HG02852 (cell line): ENCODE results near the gene VWA1.
"Not testable (repeated sequence)": the region's sequence is repeated elsewhere in the genome, so short reads cannot be mapped to it uniquely, and the experiment has no call there.

Experiments
- ATAC-seq: cut with Tn5 transposase; IDR thresholded peaks from one replicate; pipeline ENCODE4 v1.9.1; 2021; ENCODE audit warnings: mild to moderate bottlenecking, moderate library complexity; ENCODE audit not compliant: unreplicated experiment

The VWA1 gene

DNA sequence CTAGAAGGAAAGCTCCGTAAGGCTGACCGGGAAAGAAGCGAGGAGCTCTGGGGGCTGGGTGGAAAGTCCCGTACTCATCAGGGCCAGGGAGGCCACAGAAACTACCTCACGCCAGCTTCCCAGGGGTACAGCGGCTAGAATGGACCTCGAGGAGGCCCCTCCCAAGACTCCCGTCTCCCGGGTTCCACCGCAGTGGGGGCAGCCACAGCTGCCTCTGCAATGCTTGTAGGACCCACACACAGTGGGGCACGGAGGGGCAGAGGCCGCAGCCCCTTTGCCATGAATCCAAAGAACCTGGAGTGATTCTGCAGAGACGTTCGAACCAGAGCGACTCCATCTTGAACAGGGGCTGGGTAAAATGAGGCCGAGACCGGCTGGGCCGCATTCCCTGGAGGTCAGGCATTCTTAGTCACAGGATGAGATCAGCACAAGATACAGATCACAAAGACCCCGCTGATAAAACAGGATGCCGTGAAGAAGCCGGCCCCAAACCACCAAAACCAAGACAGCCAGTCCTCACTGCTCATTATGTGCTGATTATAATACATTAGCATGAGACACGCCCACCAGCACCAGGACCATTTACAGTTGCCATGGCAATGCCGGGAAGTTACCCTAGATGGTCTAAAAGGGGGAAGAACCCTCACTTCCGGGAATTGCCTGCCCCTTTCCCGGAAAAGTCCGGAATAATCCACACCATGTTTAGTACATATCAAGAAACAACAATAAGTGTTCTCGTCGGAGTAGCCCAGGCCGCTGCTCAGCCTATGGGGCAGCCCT, 12.8 kb upstream of the VWA1 start:
- no peak for ATAC-seq

GRCh38 chr1:1423245-1423597, 12.3 kb upstream of the VWA1 start:
- no peak for ATAC-seq

GRCh38 chr1:1424707-1425106, 10.8 kb upstream of the VWA1 start:
- no peak for ATAC-seq

GRCh38 chr1:1425426-1425752, 10.1 kb upstream of the VWA1 start:
- ATAC-seq, result no peak

- no peak for ATAC-seq
These were observed 9.6 kb upstream of the VWA1 start for GRCh38 chr1:1425753-1426495.

DNA sequence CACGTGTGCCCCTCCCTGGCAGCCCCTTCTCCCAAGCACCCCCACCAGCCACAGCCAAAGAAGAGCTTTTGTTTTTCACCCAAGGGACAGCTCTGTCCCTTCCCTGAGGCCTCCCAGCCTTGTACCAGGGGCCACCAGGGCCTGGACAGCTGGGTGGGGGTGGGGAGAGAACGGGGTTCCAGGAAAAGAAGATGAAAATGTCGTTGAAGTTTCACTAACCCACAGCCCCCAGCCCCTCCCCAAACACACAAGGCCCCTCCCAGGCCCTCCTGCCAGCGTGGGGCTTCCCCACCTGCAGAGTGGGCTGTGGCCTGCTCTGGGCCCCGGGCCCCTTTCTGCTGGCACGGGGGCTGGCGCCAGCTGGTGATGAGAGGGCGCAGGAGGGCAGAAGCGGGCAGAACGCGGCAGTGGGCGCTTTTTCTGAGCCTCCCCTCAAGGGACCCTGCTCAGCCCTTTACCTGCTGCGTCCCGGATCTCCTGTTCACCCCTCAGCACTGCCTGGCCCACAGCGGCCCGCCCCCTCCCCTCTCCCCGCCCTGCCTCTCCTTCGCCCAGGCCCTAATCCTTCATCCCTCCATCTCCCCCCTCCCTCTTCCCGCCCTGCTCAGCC, 8.9 kb upstream of the VWA1 start:
- no peak for ATAC-seq

DNA sequence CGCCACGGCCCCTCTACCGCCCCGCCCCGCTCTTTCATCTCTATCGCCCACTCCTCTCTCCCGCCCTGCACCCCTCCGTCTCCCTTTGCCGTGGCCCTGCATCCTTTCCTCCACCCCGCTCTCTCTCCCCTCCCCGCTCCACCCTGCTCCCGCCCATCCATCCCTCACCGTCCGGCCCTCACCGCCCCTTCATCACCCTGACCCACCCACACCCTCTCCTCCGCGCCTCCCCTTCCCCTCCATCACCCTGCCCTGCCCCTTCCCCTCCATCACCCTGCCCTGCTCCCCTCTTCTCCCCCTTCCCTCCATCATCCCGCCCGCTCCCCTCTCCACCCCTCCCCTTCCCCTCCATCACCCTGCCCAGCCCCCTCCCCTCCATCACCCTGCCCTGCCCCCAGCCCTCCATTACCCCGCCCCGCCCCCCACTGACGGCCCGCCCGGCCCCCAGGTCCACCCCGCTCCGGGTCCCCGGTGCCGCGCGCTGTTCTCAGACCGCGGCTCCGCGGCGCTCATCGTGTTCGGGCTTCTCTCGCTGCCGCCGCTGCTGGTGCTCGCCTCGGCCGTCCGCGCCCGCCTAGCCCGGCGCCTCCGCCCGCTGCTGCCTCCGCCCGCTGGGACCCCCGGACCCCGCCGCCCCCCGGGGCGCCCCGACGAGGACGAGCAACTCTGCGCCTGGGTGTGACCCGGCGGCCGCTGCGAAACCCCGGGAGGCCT, 8.2 kb upstream of the VWA1 start:
- no peak for ATAC-seq

- no peak for ATAC-seq
These were observed 7.7 kb upstream of the VWA1 start for GRCh38 chr1:1427820-1428148.

- no peak for ATAC-seq
These were observed 7.3 kb upstream of the VWA1 start for GRCh38 chr1:1428174-1428573.

DNA sequence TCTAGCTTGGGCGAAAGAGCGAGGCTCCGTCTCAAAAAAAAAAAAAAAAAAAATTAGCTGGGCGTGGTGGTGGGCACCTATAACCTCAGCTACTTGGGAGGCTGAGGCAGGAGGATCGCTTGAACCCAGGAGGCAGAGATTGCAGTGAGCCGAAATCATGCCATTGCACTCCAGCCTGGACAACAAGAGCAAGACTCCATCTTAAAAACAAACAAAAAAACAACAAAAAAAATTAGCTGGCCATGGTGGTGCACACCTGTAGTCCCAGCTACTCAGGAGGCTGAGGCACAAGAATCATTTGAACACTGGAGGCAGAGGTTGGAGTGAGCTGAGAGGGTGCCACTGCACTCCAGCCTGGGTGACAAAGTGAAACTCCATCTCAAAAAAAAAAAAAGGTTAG, 6.5 kb upstream of the VWA1 start:
- not testable (repeated sequence) for ATAC-seq

DNA sequence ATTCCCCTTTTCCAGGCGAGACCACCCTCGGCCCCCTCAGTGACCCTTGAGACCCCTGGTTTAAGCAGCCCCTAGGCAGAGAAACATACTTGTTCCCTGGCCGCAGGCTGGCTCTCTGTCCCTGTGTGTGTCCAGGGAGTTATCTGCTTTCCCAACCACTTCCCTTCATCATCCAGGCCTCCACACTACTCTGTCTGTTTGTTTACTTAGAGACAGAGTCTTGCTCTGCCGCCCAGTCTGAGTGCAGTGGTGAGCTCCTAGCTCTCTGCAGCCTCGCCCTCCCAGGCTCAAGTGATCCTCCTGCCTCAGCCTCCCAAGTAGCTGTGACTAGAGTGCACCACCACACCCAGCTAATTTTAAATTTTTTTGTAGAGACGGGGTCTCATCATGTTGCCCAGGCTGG, 5.8 kb upstream of the VWA1 start:
- ATAC-seq, result no peak

- no peak for ATAC-seq
These were observed 5.1 kb upstream of the VWA1 start for GRCh38 chr1:1430114-1430982.

DNA sequence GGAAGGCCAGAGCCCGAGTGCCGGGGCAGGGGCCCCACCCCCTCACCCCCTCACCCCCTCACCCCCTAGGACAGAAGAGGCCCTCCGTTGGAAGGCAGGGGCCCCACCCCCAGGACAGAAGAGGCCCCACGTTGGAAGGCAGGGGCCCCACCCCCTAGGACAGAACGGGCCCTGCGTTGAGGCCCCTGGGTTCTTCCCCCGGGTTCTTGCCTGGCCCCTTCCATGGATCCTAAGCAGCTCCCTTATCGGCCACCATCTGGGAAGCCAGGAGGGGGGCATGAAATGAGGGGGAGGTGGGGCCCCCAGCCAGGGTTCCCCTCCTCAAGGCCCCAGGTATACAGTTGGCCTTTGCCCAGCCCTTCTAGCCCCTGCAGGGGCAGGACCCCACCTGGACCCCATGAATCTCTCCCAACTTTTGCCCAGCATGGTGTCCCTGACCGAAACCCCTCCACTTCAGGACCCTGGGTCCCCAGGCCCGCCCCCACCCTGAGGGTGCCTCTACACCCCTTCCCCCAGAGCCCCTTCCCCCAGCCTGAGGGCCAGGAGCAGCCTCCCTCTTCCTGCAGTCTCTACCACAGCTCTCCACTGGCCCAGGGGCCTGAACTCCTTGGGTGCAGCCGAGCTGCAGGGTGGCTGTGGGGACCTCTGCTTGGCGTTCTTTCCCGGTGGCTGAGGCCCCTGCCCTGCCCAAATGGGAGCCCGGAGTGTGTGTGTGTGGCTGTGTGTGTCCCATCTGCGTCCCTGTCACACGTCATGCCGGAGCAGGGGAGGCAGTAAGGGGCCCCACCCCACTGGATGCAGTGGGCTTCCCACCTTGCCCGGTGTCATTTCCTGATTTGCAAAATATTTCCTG, 4.3 kb upstream of the VWA1 start:
- no peak for ATAC-seq

- ATAC-seq, result no peak
These were observed 3.6 kb upstream of the VWA1 start for GRCh38 chr1:1431845-1432273.

DNA sequence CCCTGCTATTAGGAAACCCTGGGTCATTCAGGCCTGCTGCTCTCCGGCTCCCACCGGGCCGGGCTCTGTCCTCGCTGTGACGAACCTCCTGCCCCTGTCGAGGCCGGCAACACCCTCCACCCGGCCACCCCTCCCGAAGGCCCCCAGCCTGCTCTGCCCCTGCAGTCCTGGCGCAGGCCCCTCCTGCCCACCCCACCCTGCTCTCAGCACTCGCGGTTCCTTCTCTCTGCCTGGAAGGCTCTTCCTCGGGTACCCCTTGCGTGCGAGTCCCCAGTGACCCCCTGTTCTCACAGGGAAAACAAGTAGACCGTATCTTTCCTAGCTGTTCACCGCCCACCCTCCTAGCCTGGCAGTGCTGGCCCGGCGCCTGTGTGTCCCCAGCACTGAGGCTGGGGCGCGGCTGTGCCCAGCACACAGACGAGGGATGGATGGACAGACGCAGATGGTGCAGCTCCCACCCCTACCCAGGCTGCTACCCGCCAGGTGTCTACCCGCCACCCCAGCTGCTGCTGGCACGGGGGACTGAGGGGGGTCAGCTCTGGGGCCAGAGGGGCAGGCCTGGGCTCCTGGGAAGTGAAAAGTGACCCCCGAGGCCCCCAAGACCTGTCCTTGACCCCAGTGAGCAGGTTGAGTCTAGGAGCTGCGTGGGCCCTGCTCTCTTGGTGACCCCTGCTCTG, 3.1 kb upstream of the VWA1 start:
- ATAC-seq, result no peak

DNA sequence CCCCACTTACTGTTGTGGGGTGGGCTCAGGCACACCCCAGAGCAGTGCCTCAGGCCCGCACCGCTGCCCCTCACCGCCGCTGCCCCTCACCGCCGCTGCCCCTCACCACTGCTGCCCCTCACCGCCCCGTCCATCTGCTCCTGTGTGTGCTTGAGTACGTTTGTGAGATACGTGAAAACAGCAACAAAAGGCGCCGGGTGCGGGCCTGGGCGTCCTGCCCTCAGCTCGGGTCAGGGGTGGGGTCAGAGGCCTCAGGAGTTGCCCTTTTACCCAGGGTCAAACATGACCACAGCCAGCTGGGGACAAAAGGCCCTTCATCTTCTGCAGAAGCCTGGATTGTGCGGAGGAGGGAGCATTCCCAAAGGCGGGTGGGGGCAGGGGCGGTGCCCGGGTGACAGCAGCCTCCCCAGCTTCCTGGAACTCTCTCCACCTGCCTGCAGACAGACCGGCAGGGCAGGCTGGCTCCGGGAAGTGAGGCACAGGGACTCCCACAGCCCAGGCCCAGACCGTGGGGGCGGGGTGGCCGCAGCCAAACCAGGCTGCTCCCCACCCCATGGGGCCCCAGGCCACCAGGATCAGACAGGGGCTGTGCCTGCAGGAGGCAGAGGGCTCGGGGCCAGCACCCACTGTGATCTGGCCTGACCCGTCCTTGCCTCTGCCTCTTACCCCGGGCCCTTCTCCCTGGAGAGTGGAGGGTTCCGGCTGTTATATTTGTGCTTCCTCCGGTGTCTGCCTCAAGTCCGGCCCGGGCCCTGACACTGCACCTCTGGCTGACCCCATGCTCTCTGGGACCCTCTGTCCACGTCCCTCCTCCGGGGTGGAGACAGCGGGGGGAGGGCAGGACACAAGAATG, 2.3 kb upstream of the VWA1 start:
- ATAC-seq, result no peak

DNA sequence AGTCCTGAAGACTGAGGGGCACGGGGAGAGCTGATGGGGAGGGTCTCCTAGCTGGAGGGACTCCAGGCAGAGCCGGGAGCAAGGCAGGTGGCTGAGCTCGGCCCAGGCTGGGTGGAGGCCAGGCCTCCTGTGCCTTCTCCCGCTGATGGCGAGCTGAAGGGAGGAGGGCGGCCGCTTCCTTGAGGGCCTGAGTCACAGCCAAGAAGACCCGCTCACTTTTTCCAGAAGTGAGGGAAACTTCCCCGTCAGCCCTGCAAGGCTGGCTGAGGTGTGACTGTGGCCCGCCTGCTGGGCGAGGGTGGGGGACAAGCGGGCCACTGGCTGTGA, 1.7 kb upstream of the VWA1 start:
- no peak for ATAC-seq

GRCh38 chr1:1434131-1434823, 1.2 kb upstream of the VWA1 start:
- ATAC-seq, result no peak
